Measurements from ENCODE around the gene OXTR. TPM values are rescaled to one million over a fixed set of nuclear protein-coding genes. Genes with fewer than 3 reads are reported as not detected.

OXTR gene
- total RNA-seq, 1 donor from 2014 or later: 4.1 TPM

DNA sequence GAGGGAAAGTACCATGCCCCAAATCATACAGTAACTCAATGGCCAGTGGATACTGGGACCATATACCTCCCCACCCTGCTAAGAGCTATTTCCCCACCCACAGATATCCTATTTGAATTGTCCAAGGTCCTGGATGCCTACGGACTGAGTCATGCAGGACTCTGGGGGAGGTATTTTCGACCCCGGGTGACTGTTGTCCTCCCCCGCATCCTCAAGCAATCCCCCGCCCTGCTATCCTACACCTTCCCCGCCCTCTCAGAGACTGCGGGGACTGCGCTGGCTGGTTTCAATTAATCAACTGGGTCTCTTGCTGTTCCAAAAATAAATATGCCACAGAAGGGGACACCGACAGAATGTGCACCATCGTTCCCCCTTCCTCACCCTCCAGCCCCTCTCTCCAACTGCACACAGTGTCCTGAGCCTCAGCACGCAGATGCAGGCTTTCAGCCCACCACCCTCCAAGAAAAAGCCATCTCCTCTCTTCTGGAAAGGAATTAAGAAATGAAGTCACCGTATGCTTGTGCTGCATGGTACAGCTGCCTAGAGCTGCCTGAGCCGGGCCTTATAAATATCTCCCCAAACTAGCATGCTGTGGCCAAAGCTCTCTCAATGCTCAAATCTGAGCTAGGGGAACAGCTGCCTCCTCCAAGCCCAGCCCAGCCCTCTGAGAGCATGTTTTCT is 27.7 kb downstream of the OXTR start:
- H3K27me3 Mint-ChIP-seq: no peaks in the 10 kb centered on the region
- no peaks in the 10 kb centered on the region for H3K9me3 Mint-ChIP-seq
- no peaks in the 10 kb centered on the region for H3K36me3 Mint-ChIP-seq
- TF ChIP-seq, protein P1, sequence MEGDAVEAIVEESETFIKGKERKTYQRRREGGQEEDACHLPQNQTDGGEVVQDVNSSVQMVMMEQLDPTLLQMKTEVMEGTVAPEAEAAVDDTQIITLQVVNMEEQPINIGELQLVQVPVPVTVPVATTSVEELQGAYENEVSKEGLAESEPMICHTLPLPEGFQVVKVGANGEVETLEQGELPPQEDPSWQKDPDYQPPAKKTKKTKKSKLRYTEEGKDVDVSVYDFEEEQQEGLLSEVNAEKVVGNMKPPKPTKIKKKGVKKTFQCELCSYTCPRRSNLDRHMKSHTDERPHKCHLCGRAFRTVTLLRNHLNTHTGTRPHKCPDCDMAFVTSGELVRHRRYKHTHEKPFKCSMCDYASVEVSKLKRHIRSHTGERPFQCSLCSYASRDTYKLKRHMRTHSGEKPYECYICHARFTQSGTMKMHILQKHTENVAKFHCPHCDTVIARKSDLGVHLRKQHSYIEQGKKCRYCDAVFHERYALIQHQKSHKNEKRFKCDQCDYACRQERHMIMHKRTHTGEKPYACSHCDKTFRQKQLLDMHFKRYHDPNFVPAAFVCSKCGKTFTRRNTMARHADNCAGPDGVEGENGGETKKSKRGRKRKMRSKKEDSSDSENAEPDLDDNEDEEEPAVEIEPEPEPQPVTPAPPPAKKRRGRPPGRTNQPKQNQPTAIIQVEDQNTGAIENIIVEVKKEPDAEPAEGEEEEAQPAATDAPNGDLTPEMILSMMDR (conservative IDR thresholded peaks at IDR 0.05): no peak
- H3K4me3 Mint-ChIP-seq: peak overlapping the region; percentile 68
- H3K4me1 Mint-ChIP-seq (ENCODE audit: unreplicated experiment): peaks cover 22% of the 10 kb centered on the region
- DNase-seq (ENCODE audit: extremely low spot score, unreplicated experiment): peak; percentile 67
- peak overlapping the region; percentile 78 for H3K27ac Mint-ChIP-seq

DNA sequence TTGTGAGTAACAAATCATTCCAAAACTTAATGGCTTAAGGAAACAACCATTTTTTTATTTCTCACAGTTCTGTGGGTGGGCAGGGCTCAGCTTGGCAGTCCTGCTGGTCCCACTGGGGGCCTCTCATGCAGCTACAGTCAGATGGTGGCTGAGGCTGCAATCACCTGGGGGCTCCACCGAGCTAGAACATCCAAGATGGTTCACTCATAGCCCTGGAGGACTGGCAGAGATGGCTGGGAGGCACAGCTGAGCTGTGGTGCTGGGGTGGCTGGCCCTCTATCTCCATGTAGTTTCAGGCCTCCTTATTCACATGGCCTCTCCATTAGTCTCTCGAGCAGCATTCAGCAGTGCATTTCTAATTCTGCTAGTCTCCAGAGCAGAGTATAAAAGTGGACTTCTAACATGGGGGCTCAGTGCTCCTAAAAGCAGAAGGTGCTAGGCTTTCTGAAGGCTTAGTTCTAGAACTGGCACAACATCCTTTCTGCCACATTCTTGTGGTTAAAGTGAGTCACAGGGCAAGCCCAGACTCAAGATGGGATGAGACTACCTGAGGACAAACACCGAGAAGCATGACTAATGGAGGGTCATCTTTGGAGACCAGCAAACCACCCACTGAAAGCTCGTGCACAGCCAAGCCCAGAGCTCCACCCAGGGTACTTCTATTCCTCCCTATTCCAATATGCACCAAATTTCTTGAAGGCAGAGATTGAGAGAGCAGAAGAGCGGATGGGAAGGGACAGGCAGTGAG is 29.5 kb downstream of the OXTR start:
- TF ChIP-seq, protein P1 (conservative IDR thresholded peaks at IDR 0.05): no peak
- Mint-ChIP-seq H3K9me3 (no peaks in the 10 kb centered on the region), H3K4me3 (no peak overlapping the region), H3K27ac (peak overlapping the region; percentile 20), H3K36me3 (no peaks in the 10 kb centered on the region), H3K4me1 (ENCODE audit: unreplicated experiment) (peaks cover 22% of the 10 kb centered on the region), H3K27me3 (no peaks in the 10 kb centered on the region)
- no peak for DNase-seq (ENCODE audit: extremely low spot score, unreplicated experiment)

DNA sequence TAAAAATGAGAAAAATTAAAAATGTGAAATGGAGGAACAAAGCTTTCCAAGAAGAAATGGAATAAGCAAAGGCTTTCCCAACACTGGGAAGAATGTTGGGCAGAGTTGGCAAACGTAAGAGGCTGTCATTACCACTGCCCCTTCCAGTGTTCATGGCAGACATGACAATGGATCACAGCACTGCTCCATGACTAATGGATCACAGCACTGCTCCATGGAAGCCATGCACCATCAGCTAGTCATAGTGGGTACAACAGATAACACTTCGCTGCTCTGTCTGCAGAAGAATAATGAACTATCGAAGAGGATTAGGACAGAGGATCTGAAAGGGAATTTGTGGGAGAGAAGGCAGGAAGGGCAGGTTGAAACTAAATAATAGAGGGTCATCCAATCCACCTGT is 30.8 kb downstream of the OXTR start:
- Mint-ChIP-seq H3K36me3 (no peaks in the 10 kb centered on the region), H3K27ac (no peak overlapping the region), H3K27me3 (no peaks in the 10 kb centered on the region), H3K4me1 (ENCODE audit: unreplicated experiment) (peaks cover 25% of the 10 kb centered on the region), H3K9me3 (no peaks in the 10 kb centered on the region), H3K4me3 (no peak overlapping the region)
- TF ChIP-seq, protein P1 (conservative IDR thresholded peaks at IDR 0.05): no peak
- peak; percentile 22 for DNase-seq (ENCODE audit: extremely low spot score, unreplicated experiment)

DNA sequence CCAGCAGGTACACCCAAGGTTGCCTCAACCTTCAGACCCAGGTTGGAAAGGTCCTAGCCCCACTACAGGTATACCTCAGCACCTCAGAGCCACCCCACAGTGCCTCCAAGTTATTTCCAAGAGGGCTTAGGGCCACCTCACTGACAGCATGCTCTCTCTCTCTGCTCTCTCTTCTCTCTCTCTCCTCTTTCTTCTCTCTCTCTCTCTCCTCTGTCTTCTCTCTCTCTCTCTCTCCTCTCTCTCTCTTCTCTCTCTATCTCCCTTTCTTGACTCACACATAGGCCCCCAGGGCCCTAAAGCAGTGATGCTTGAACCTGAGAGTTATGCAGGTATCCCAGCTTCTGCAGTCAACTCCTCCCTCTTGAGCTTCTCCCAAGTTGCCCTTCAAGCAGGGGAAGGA is 31.6 kb downstream of the OXTR start:
- Mint-ChIP-seq H3K4me3 (no peak overlapping the region), H3K36me3 (no peaks in the 10 kb centered on the region), H3K4me1 (ENCODE audit: unreplicated experiment) (peaks cover 25% of the 10 kb centered on the region), H3K27ac (no peak overlapping the region), H3K9me3 (no peaks in the 10 kb centered on the region), H3K27me3 (no peaks in the 10 kb centered on the region)
- DNase-seq (ENCODE audit: extremely low spot score, unreplicated experiment): peak; percentile 20
- TF ChIP-seq, protein P1 (conservative IDR thresholded peaks at IDR 0.05): no peak

DNA sequence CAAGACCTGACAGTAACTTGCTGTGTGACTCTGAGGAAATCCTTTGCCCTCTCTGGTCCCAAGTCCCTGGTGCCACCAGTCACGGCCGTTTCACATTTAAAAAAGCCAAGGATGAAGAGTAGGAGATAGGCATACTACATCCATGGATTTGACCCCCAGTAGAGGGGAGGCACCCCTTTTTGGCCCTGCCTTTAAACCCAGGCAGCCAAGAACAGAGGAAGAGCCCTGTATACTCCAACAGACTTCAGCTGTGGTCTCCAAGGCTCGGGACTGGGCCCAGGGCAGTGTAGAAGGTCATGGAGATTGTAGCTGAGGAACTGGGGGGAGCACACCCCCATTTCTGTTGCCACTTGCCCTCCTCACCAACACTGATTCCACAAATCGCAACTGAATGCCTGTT is 32.1 kb downstream of the OXTR start:
- peak; percentile 49 for DNase-seq (ENCODE audit: extremely low spot score, unreplicated experiment)
- H3K9me3 Mint-ChIP-seq: no peaks in the 10 kb centered on the region
- H3K36me3 Mint-ChIP-seq: no peaks in the 10 kb centered on the region
- peaks cover 25% of the 10 kb centered on the region for H3K4me1 Mint-ChIP-seq (ENCODE audit: unreplicated experiment)
- TF ChIP-seq, protein P1 (conservative IDR thresholded peaks at IDR 0.05): no peak
- H3K27me3 Mint-ChIP-seq: no peaks in the 10 kb centered on the region
- H3K27ac Mint-ChIP-seq: no peak overlapping the region
- no peak overlapping the region for H3K4me3 Mint-ChIP-seq

Measured in type B pancreatic cell (in vitro differentiated cells).